D721Med (cell line): ENCODE measurements around the gene EMC1.

Experiments used
- DNase-seq: peaks from one replicate; pipeline ENCODE4 v3.0.0; 2011; ENCODE audit warnings: low spot score; ENCODE audit not compliant: insufficient read length
- FAIRE-seq: peaks from 2 replicates; lab custom pipeline; 2011; peaks lifted over from hg19 to GRCh38; lab: Jason Lieb, UNC
- CTCF ChIP-seq: IDR thresholded peaks from 2 replicates; pipeline ENCODE4 v1.5.1; 2012; ENCODE audit warnings: mild to moderate bottlenecking, control low read depth; ENCODE audit not compliant: insufficient read depth; ENCODE audit errors: missing control alignments

EMC1 gene

GRCh38 chr1:19208710-19209438, 42.5 kb downstream of the EMC1 start:
- FAIRE-seq (no peak), DNase-seq (no peak)
- TF ChIP-seq CTCF, result no peak

GRCh38 chr1:19206947-19207346, 44.4 kb downstream of the EMC1 start:
- no peak for TF ChIP-seq CTCF
- DNase-seq (no peak), FAIRE-seq (no peak)

GRCh38 chr1:19205845-19206244, 45.5 kb downstream of the EMC1 start:
- FAIRE-seq (no peak), DNase-seq (no peak)
- no peak for TF ChIP-seq CTCF

GRCh38 chr1:19205403-19205802, 45.9 kb downstream of the EMC1 start:
- DNase-seq (no peak), FAIRE-seq (no peak)
- no peak for TF ChIP-seq CTCF

- DNase-seq (no peak), FAIRE-seq (no peak)
- no peak for TF ChIP-seq CTCF
Measured at GRCh38 chr1:19204446-19205266, 46.7 kb downstream of the EMC1 start.

GRCh38 chr1:19203440-19203839, 47.9 kb downstream of the EMC1 start:
- DNase-seq (no peak), FAIRE-seq (no peak)
- TF ChIP-seq CTCF, result no peak

GRCh38 chr1:19202396-19202795, 48.9 kb downstream of the EMC1 start:
- no peak for DNase-seq
- TF ChIP-seq CTCF, result no peak

More at GRCh38 chr1:19202396-19202795, 48.9 kb downstream of the EMC1 start:
- FAIRE-seq, result no peak
